Measurements from ENCODE around the gene PCMTD2.

PCMTD2 gene

GRCh38 chr20:64212755-64213154 is 42.8 kb upstream of the PCMTD2 start:
- DNase-seq (ENCODE audit: low read depth), result peak; percentile 46
- H3K4me3 ChIP-seq (ENCODE audit: low read length), result no peak overlapping the region
- TF ChIP-seq CTCF (conservative IDR thresholded peaks at IDR 0.05; ENCODE audit: low read length), result no peak

GRCh38 chr20:64214113-64214512 is 41.4 kb upstream of the PCMTD2 start:
- H3K4me3 ChIP-seq (ENCODE audit: low read length), result no peak overlapping the region
- TF ChIP-seq CTCF (conservative IDR thresholded peaks at IDR 0.05; ENCODE audit: low read length), result no peak
- no peak for DNase-seq (ENCODE audit: low read depth)

GRCh38 chr20:64214952-64215351 is 40.6 kb upstream of the PCMTD2 start:
- TF ChIP-seq CTCF (conservative IDR thresholded peaks at IDR 0.05; ENCODE audit: low read length), result no peak
- DNase-seq (ENCODE audit: low read depth), result no peak
- no peak overlapping the region for H3K4me3 ChIP-seq (ENCODE audit: low read length)

- no peak for DNase-seq (ENCODE audit: low read depth)
- TF ChIP-seq CTCF (conservative IDR thresholded peaks at IDR 0.05; ENCODE audit: low read length), result no peak
- no peak overlapping the region for H3K4me3 ChIP-seq (ENCODE audit: low read length)
Measured at GRCh38 chr20:64216036-64216435, 39.5 kb upstream of the PCMTD2 start.

GRCh38 chr20:64216910-64217309 is 38.6 kb upstream of the PCMTD2 start:
- TF ChIP-seq CTCF (conservative IDR thresholded peaks at IDR 0.05; ENCODE audit: low read length), result no peak
- H3K4me3 ChIP-seq (ENCODE audit: low read length), result no peak overlapping the region
- DNase-seq (ENCODE audit: low read depth), result no peak

GRCh38 chr20:64217539-64218221 is 37.9 kb upstream of the PCMTD2 start:
- no peak for DNase-seq (ENCODE audit: low read depth)
- H3K4me3 ChIP-seq (ENCODE audit: low read length), result no peak overlapping the region
- no peak for TF ChIP-seq CTCF (conservative IDR thresholded peaks at IDR 0.05; ENCODE audit: low read length)

- TF ChIP-seq CTCF (conservative IDR thresholded peaks at IDR 0.05; ENCODE audit: low read length), result no peak
- peak; percentile 20 for DNase-seq (ENCODE audit: low read depth)
Measured at GRCh38 chr20:64219202-64219601, 36.3 kb upstream of the PCMTD2 start.

More at GRCh38 chr20:64219202-64219601, 36.3 kb upstream of the PCMTD2 start:
- H3K4me3 ChIP-seq (ENCODE audit: low read length), result no peak overlapping the region
